GM12878 (cell line): ENCODE data around the gene EOMES. TPM values are rescaled to one million over a fixed set of nuclear protein-coding genes. Genes with fewer than 3 reads are reported as not detected.
A peak's percentile ranks its signal among the peaks of the same experiment; 100 is the strongest.

ENCODE experiments used
- ATAC-seq: fragments of 200-7000 bp; cut with Tn5 transposase; 3 replicates; pipeline ENCODE4 v1.9.1; 2020; ENCODE audit warnings: mild to moderate bottlenecking, moderate library complexity
- BruUV-seq: library from RNA; stranded (reverse); fragments of 400-500 nt; replicated peaks from 2 replicates; lab custom pipeline; 2021; lab: Mats Ljungman, UMichigan
- CTCF ChIA-PET: fragments of 300-600 bp; sonication (Branson Sonifier 250); formaldehyde crosslinking; extraction: SDS; loops from one replicate; lab custom pipeline; 2021; ENCODE audit warnings: inconsistent platforms; lab: Yijun Ruan, JAX
- POLR2A ChIA-PET: fragments of 350-600 bp; formaldehyde crosslinking; extraction: SDS; loops from one replicate; lab custom pipeline; 2021; ENCODE audit warnings: inconsistent platforms; lab: Charles Lee
- RAD21 ChIA-PET: fragments of 300-600 bp; sonication (Branson Sonifier 250); formaldehyde crosslinking; loops from one replicate; lab custom pipeline; 2023; ENCODE audit warnings: antibody characterized with exemption; ENCODE audit not compliant: unreplicated experiment; lab: Charles Lee
- SMC1A ChIA-PET: fragments of 300-600 bp; sonication (Branson Sonifier 250); formaldehyde crosslinking; loops from one replicate; lab custom pipeline; 2023; ENCODE audit not compliant: unreplicated experiment, uncharacterized antibody; lab: Charles Lee
- DNase-seq: peaks from one replicate; pipeline ENCODE4 v3.0.0-alpha.2; 2011; ENCODE audit warnings: low read depth, low spot score
- FAIRE-seq: peaks from 3 replicates; lab custom pipeline; 2011; peaks lifted over from hg19 to GRCh38; lab: Jason Lieb, UNC
- H2AFZ ChIP-seq: 2 replicates; pipeline ENCODE4 v1.6.0; 2011; ENCODE audit warnings: low read depth, low read length, control low read depth; ENCODE audit not compliant: control insufficient read depth
- H3K27ac ChIP-seq: 2 replicates; pipeline ENCODE4 v1.5.1; 2011; ENCODE audit warnings: control low read depth; ENCODE audit not compliant: control insufficient read depth, insufficient read depth
- H3K27me3 ChIP-seq, 2 experiments: replicated peaks in 1 of 2; 2 replicates each; pipeline versions ENCODE4 v1.6.0 to v1.6.1; 2011; ENCODE audit warnings: low read length in 1 of 2; ENCODE audit not compliant: control insufficient read depth in 2 of 2, insufficient read depth in 2 of 2
- H3K36me3 ChIP-seq, 2 experiments: 2 replicates each; pipeline ENCODE4 v1.5.1; 2011; ENCODE audit warnings: low read length in 1 of 2; ENCODE audit not compliant: control insufficient read depth in 2 of 2, insufficient read depth in 2 of 2
- H3K4me1 ChIP-seq: 2 replicates; pipeline ENCODE4 v1.6.1; 2011; ENCODE audit warnings: mild to moderate bottlenecking, low read length, moderate library complexity, mixed read lengths; ENCODE audit not compliant: control insufficient read depth, insufficient read depth
- H3K4me2 ChIP-seq: 2 replicates; pipeline ENCODE4 v1.6.0; 2011; ENCODE audit warnings: control low read depth; ENCODE audit not compliant: control insufficient read depth, insufficient read depth
- H3K4me3 ChIP-seq: fragments of 200-600 bp; sonication (generic); 2 replicates; pipeline ENCODE4 v1.5.1; 2016
- H3K79me2 ChIP-seq: 2 replicates; pipeline ENCODE4 v1.6.0; 2011; ENCODE audit warnings: low read length; ENCODE audit not compliant: control insufficient read depth, insufficient read depth
- H3K9ac ChIP-seq: 2 replicates; pipeline ENCODE4 v1.8.0; 2011; ENCODE audit warnings: low read length, control low read depth, mixed read lengths; ENCODE audit not compliant: control insufficient read depth, insufficient read depth
- H3K9me3 ChIP-seq: replicated peaks from 3 replicates; pipeline ENCODE4 v1.5.1; 2011; ENCODE audit warnings: mild to moderate bottlenecking, low read length; ENCODE audit not compliant: control insufficient read depth, insufficient read depth
- H4K20me1 ChIP-seq: 2 replicates; pipeline ENCODE4 v1.6.0; 2011; ENCODE audit not compliant: control insufficient read depth, insufficient read depth
- BCL11A ChIP-seq: IDR thresholded peaks from 2 replicates; pipeline ENCODE4 v1.6.1; 2011; ENCODE audit warnings: low read depth, low read length
- BMI1 ChIP-seq: fragments of 450-650 bp; IDR thresholded peaks from 2 replicates; pipeline ENCODE4 v1.6.1; 2016; ENCODE audit warnings: mild to moderate bottlenecking, moderate library complexity, borderline replicate concordance
- DPF2 ChIP-seq: fragments of 450-650 bp; IDR thresholded peaks from 2 replicates; pipeline ENCODE4 v1.6.1; 2017; ENCODE audit warnings: mild to moderate bottlenecking
- ETV6 ChIP-seq, 2 experiments: fragments of 450-650 bp in 1 of 2; IDR thresholded peaks in 1 of 2; conservative IDR thresholded peaks in 1 of 2; 2 replicates each; pipeline ENCODE4 v1.6.1; 2014; ENCODE audit warnings: antibody characterized with exemption in 1 of 2, borderline replicate concordance in 1 of 2, low read depth in 1 of 2, mild to moderate bottlenecking in 1 of 2, moderate library complexity in 1 of 2
- FOXM1 ChIP-seq: IDR thresholded peaks from 2 replicates; pipeline ENCODE4 v1.6.1; 2012; ENCODE audit warnings: low read depth, mild to moderate bottlenecking, inconsistent platforms, low read length, moderate library complexity
- IKZF1 ChIP-seq: fragments of 450-650 bp; conservative IDR thresholded peaks from 2 replicates; pipeline ENCODE4 v1.6.1; 2017; ENCODE audit warnings: antibody characterized with exemption, mild to moderate bottlenecking
- POLR2AphosphoS2 ChIP-seq: IDR thresholded peaks from 2 replicates; pipeline ENCODE4 v1.6.1; 2011; ENCODE audit warnings: low read depth, mild to moderate bottlenecking, low read length, improper control_type of control experiment, moderate library complexity
- RAD51 ChIP-seq: fragments of 450-650 bp; IDR thresholded peaks from 2 replicates; pipeline ENCODE4 v1.6.1; 2016; ENCODE audit warnings: moderate library complexity, mild to moderate bottlenecking, inconsistent platforms
- RCOR1 ChIP-seq: conservative IDR thresholded peaks from 2 replicates; pipeline ENCODE4 v1.6.1; 2012; ENCODE audit warnings: low read depth, low read length, improper control_type of control experiment
- RUNX3 ChIP-seq: IDR thresholded peaks from 2 replicates; pipeline ENCODE4 v1.6.1; 2012; ENCODE audit warnings: low read length, inconsistent platforms
- TAF1 ChIP-seq: IDR thresholded peaks from 2 replicates; pipeline ENCODE4 v1.6.1; 2011; ENCODE audit warnings: mild to moderate bottlenecking, low read depth, low read length, borderline replicate concordance
- WRNIP1 ChIP-seq: IDR thresholded peaks from 2 replicates; pipeline ENCODE4 v1.6.1; 2011; ENCODE audit warnings: low read depth, low read length, improper control_type of control experiment, borderline replicate concordance
- ZBTB33 ChIP-seq: fragments of 450-650 bp; IDR thresholded peaks from 2 replicates; pipeline ENCODE4 v1.6.1; 2017; ENCODE audit warnings: mild to moderate bottlenecking
- WGBS: methylation state at CpG from one replicate; pipeline ENCODE4 v1.1.6; 2016; ENCODE audit warnings: low lambda C conversion rate; ENCODE audit not compliant: insufficient replicate concordance, insufficient coverage; ENCODE audit errors: missing lambda C conversion rate; 5-methylcytosine and 5-hydroxymethylcytosine counted together
- in situ Hi-C: fragments of 300-500 bp; cut with MboI; formaldehyde crosslinking; loops from 9 replicates; pipeline ENCODE4 v1.14.3; 2018; ENCODE audit warnings: mixed read lengths
- intact Hi-C: fragments of 100-400 bp; cut with micrococcal nuclease; formaldehyde crosslinking; loops from one replicate; pipeline ENCODE4 v1.14.2; 2022; ENCODE audit not compliant: unreplicated experiment
- polyA plus RNA-seq, 11 experiments: library from polyadenylated mRNA; depleted of rRNA in 4 of 11; unstranded in 6 of 11; stranded (reverse) in 5 of 11; fragments of >200 nt; fragmentation: Nextera tagmentation in 4 of 11; fragmentation: Illumina TruSeq in 1 of 11; extraction: Ambion mirVana in 4 of 11; extraction: Trizol in 1 of 11; gene quantifications; 1 replicate in 1 of 11; 2 replicates in 10 of 11; pipeline versions ENCODE4 v1.2.1 to v1.2.3, GENCODE V29; 2011 to 2016; ENCODE audit warnings: inconsistent platforms in 2 of 11, missing spikeins in 2 of 11, low read depth in 1 of 11
- total RNA-seq, 4 experiments: library from RNA; depleted of rRNA in 3 of 4; stranded (reverse); fragments of >200 nt in 3 of 4; fragmentation: Illumina TruSeq in 1 of 4; extraction: Trizol in 1 of 4; gene quantifications; 2 replicates each; pipeline versions ENCODE4 v1.2.1 to v1.2.3, GENCODE V29; 2013 to 2021
- TF ChIP-seq, protein P1 (sequence below): fragments of 450-650 bp; IDR thresholded peaks from 2 replicates; pipeline ENCODE4 v1.6.1; 2018; ENCODE audit warnings: borderline replicate concordance, mild to moderate bottlenecking; ENCODE audit not compliant: partially characterized antibody
- TF ChIP-seq, protein P2 (sequence below): IDR thresholded peaks from 2 replicates; pipeline ENCODE4 v1.6.1; 2011; ENCODE audit warnings: low read depth, low read length, improper control_type of control experiment, borderline replicate concordance
- TF ChIP-seq, protein P3 (sequence below): IDR thresholded peaks from 2 replicates; pipeline ENCODE4 v1.6.1; 2011; ENCODE audit warnings: borderline replicate concordance, low read depth, mild to moderate bottlenecking, moderate library complexity, mixed read lengths, low read length; ENCODE audit not compliant: insufficient read depth; ENCODE audit errors: extremely low read length

Gene EOMES
- total and polyA plus RNA-seq, 10 of the 15 experiments (the other 5 are each of a cell fraction or from before 2014, with no cell fraction given): 1.5 to 178 (median 4.5) TPM

GRCh38 chr3:27667751-27668150 is 54.4 kb downstream of the EOMES start (continued):
- TF ChIP-seq, protein P1, sequence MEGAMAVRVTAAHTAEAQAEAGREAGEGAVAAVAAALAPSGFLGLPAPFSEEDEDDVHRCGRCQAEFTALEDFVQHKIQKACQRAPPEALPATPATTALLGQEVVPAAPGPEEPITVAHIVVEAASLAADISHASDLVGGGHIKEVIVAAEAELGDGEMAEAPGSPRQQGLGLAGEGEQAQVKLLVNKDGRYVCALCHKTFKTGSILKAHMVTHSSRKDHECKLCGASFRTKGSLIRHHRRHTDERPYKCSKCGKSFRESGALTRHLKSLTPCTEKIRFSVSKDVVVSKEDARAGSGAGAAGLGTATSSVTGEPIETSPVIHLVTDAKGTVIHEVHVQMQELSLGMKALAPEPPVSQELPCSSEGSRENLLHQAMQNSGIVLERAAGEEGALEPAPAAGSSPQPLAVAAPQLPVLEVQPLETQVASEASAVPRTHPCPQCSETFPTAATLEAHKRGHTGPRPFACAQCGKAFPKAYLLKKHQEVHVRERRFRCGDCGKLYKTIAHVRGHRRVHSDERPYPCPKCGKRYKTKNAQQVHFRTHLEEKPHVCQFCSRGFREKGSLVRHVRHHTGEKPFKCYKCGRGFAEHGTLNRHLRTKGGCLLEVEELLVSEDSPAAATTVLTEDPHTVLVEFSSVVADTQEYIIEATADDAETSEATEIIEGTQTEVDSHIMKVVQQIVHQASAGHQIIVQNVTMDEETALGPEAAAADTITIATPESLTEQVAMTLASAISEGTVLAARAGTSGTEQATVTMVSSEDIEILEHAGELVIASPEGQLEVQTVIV: no peak
- TF ChIP-seq RCOR1: no peak

DNA sequence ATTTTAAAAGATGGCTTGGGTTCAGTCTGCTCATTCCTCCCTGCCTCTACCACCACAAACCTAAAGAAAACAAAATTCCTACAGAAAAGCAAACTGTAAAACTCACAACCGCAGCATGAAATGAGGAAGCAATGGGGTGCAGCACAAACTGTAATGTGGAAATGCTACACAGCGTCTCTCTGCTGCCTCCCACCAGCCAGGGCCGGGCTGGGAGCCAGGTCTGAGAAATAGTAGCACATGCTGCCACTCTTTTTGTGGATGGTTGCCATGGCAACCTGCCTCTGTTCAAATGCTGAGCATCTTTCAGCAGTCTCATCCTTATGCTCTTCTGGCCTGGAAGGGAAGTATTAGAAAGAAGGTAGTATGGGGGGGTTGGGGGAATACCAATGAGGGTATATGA is 55.4 kb downstream of the EOMES start:
- Histone ChIP-seq H3K9ac (no peak overlapping the region), H3K27ac (no peak overlapping the region), H3K4me3 (no peak overlapping the region), H3K27me3 (no peaks in the 10 kb centered on the region), H3K79me2 (no peaks in the 10 kb centered on the region), H2AFZ (peak overlapping the region; percentile 59), H3K4me1 (peaks cover 4% of the 10 kb centered on the region), H3K36me3 (no peaks in the 10 kb centered on the region), H3K4me2 (0 out of 2 replicates have a peak overlapping the region, but pooled peaks have one; percentile 44), H4K20me1 (no peaks in the 10 kb centered on the region), H3K9me3 (no peaks in the 10 kb centered on the region; the same call in 1 of the 3 replicates)
- ATAC-seq (peak; percentile 22; the same call in 1 of the 3 replicates), DNase-seq (no peak), FAIRE-seq (no peak)
- RAD21 ChIA-PET: interaction anchor here (1.3 kb wide), 1 partner anchor 14 kb away, joined by 5 read pairs; no protein-coding TSS in a partner anchor
- SMC1A ChIA-PET: interaction anchor here (0.9 to 1.1 kb wide), 2 partner anchors 77 to 321 kb away, joined by 3 to 4 read pairs; no protein-coding TSS in a partner anchor
- CTCF ChIA-PET: interaction anchor here (1.2 to 2.1 kb wide), 3 partner anchors 9 to 15 kb away, joined by 3 to 7 read pairs (median 4); no protein-coding TSS in a partner anchor
- POLR2A ChIA-PET: interaction anchor here (1.3 kb wide), 1 partner anchor 22 kb away, joined by 4 read pairs; no protein-coding TSS in a partner anchor
- in situ Hi-C loops (loop anchor here (25.0 kb wide), 1 partner anchor 529 kb away; no protein-coding TSS in a partner anchor), intact Hi-C loops (loop anchor here (5.0 kb wide), 1 partner anchor 309 kb away; no protein-coding TSS in a partner anchor)
- WGBS: 0% methylated on average over 3 of the region's 3 CpGs
- no TSS peak for BruUV-seq
- 0 out of 2 replicates have a peak, but pooled peaks have one; percentile 54 for TF ChIP-seq IKZF1
- TF ChIP-seq POLR2AphosphoS2: no peak
- no peak for TF ChIP-seq DPF2
- TF ChIP-seq TAF1: no peak
- no peak for TF ChIP-seq BCL11A
- TF ChIP-seq RAD51: no peak
- TF ChIP-seq ZBTB33: no peak
- TF ChIP-seq, protein P2, sequence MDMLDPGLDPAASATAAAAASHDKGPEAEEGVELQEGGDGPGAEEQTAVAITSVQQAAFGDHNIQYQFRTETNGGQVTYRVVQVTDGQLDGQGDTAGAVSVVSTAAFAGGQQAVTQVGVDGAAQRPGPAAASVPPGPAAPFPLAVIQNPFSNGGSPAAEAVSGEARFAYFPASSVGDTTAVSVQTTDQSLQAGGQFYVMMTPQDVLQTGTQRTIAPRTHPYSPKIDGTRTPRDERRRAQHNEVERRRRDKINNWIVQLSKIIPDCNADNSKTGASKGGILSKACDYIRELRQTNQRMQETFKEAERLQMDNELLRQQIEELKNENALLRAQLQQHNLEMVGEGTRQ: no peak
- TF ChIP-seq RCOR1: no peak
- peak; percentile 92 for TF ChIP-seq BMI1
- no peak for TF ChIP-seq WRNIP1
- no peak for TF ChIP-seq ETV6 (conservative IDR thresholded peaks at IDR 0.05 in 1 of 2, IDR thresholded peaks at IDR 0.05 in 1 of 2; ENCODE audit: borderline replicate concordance in 1 of 2, low read depth in 1 of 2)
- no peak for TF ChIP-seq RUNX3
- TF ChIP-seq FOXM1: no peak
- TF ChIP-seq, protein P3, sequence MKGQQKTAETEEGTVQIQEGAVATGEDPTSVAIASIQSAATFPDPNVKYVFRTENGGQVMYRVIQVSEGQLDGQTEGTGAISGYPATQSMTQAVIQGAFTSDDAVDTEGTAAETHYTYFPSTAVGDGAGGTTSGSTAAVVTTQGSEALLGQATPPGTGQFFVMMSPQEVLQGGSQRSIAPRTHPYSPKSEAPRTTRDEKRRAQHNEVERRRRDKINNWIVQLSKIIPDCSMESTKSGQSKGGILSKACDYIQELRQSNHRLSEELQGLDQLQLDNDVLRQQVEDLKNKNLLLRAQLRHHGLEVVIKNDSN: no peak
